CD4-positive, alpha-beta T cell treated with Interleukin-21 for 1 hour (primary cell): ENCODE results near the gene PEF1.

ENCODE experiments used
- DNase-seq: peaks from one replicate; pipeline ENCODE4 v3.0.0-alpha.2; 2020

Gene PEF1

DNA sequence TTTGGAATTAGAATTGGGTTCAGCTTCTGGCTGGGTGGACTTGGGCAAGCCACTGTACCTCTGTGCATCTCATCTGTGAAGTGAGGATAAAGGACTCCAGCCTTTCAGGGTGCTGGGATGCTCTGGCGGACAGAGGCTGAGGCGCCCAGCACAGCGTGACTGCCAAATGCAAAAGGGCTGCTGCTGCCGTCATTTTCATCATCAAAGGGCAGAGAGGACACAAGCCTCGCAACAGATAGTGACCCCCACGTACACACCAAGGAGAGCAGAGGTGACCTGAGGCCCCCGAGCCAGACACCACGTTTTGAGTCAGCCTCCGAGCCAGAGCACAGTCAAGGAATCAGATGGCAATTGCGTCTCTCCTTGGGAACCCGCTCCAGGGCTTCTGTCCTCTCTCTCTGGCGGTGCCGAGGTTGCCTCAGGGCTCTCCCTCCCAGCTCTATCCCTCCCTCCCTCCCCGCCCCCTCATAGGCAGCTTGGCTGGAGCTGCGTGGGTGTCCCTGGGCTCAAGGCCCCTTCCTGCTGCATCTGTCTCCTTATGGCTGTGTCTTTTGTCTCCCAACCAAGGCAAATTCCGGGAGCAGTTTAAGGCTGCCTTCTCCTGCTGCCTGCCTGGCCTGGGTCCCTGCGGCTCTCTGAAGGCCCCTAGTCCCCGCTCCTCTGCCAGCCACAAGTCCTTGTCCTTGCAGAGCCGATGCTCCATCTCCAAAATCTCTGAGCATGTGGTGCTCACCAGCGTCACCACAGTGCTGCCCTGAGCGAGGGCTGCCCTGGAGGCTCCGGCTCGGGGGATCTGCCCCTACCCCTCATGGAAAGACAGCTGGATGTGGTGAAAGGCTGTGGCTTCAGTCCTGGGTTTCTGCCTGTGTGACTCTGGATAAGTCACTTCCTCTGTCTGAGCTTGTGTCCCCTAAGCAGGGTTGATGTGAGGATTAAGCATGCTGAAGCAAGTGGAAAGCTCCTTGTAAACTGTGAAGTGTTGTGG lies 18.2 kb downstream of the PEF1 start:
- no peak for DNase-seq

DNA sequence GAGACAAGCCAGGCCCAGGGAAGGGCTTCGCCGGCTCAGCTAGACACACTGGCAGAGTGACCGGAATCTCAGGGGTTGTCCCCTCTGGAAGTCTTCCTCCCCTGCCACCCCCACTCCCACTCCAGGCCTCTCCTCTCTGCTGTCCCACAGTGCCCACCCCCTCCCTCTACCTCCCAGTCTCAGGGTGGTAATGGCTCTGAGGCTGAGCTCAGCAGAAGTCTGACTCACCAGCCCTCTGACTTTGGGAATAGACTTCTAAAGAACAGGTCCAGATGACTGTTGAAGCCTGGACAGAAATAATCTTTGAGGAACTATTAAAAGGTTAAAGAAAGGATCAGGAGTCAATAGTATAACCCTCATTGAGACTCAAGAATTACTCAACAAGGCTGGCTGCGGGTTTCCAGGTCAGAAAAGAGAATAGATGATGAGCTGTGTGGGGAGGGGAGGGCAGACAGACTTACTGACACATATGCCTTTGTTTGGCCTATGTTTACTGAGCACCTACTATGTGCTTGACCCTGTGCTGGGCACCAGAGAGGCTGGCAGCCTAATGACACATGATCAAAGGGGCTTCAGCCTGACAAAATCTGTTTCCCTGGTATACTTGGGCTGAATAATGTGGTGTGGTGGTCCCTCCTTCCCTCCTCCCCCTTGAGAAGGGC lies 19.0 kb downstream of the PEF1 start:
- DNase-seq, result no peak

DNA sequence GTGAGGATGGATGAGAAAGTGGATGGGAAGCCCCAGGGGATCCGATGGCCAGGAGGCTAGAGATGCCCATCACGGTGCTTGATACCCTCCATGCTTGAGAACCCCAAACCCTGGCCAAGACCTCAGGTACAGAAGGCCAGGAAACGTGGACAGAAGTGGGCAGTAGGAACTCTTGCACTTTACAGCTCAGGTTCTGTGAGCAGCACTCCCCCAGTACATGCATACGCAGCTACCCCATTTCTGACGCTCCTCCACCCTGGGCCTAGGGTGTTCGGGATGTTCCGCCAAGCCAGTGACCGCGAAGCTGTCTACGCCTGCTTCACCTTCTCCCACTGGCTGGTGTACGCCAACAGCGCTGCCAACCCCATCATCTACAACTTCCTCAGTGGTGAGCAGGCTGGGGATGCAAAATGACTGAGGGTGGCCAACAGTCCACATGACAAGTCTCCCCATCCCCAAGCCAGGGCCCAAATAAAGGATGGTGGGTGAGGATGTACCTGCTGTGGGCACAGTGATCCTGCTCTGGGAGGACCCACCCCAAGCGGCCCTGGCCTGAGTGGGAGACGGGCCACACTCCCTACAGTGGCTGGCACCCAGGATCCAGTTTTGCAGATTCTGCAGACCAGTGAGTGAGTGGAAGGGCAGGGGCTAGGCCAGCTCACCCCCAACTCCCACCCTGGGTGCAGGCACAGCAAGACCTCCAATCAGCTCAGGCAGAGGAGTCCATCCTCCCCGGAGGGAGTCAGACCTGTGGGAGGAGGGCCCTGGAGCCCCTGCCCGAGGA lies 19.8 kb downstream of the PEF1 start:
- DNase-seq, result no peak

DNA sequence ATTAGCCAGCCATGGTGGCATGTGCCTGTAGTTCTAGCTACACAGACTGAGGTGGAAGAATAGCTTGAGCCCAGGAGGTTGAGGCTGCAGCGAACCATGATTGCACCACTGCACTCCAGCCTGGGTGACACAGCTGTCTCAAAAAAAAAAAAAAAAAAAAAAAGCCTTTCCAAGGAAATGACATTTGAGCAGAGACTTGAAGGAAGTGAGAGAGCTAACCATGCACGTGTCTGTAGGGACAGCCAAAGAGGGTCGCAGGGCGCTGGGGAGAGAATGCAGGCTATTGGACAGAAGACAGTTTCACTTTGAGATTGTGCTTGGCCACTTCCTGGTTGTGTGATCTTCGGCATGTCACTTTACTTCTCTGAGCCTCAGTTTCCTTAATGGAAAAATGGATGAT lies 20.4 kb downstream of the PEF1 start:
- DNase-seq, result no peak

DNA sequence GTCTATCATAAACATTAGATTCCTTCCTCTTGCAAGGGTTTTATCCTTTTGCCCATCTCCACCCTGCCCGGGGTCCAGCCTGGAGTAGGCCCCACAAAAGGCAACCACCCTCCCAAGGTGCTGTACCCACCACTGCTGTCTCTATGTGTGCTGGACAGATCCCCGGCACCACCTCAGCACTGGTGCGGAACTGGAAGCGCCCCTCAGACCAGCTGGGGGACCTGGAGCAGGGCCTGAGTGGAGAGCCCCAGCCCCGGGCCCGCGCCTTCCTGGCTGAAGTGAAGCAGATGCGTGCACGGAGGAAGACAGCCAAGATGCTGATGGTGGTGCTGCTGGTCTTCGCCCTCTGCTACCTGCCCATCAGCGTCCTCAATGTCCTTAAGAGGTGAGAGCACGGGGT lies 21.3 kb downstream of the PEF1 start:
- no peak for DNase-seq

DNA sequence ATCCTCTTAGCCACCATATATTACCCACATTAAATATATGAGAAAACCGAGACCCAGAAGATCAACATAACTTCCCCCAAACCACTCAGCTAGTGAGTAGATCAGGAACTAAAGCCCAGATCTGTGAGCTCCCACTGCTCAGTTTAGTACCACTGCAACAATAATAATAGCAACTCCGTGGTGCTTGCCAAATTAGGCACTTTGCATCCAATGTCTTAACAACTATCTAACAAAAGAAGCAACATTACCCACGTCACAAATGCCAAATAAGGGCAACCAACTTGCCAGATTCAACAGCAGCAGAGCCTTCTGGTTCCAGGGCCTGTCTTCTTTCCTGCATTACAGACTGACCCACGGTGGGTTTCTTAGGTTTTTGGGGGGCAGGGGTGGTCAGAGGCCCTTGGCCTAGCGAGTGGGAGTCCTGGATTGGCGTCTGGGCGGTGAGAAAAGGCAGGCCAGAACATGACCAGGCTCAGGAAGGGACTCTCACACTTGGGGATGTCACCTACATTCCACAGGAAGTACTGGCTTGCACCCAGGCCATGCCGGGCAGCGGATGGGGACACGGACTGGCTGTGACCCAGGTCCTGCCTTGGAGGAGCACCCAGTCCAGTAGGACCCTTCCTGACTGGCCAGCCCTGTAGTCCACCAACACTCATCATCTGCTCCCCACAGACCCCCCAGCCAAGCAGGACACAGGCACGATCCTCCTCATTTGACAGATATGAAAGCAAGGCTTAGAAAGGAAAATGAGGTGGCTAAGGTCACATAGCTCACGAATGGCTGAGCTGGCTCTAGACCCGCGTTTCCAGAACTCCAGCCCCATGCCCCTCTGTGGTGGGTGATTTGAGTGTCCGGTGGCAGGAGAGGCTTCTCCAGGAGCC lies 22.6 kb downstream of the PEF1 start:
- DNase-seq, result no peak

DNA sequence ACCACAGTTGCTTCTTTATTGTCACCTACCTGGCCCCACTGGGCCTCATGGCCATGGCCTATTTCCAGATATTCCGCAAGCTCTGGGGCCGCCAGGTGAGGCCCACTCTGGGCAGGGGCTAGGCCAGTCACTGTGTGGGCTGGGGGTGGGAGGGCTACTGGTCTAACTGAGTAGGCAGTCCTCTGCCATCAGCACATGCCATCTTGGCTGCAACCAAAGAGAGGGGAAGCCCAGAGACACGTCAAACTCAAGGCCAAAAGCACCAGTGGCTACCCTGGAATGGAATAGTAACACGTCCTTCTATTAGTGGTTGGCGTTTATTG lies 23.2 kb downstream of the PEF1 start:
- no peak for DNase-seq

DNA sequence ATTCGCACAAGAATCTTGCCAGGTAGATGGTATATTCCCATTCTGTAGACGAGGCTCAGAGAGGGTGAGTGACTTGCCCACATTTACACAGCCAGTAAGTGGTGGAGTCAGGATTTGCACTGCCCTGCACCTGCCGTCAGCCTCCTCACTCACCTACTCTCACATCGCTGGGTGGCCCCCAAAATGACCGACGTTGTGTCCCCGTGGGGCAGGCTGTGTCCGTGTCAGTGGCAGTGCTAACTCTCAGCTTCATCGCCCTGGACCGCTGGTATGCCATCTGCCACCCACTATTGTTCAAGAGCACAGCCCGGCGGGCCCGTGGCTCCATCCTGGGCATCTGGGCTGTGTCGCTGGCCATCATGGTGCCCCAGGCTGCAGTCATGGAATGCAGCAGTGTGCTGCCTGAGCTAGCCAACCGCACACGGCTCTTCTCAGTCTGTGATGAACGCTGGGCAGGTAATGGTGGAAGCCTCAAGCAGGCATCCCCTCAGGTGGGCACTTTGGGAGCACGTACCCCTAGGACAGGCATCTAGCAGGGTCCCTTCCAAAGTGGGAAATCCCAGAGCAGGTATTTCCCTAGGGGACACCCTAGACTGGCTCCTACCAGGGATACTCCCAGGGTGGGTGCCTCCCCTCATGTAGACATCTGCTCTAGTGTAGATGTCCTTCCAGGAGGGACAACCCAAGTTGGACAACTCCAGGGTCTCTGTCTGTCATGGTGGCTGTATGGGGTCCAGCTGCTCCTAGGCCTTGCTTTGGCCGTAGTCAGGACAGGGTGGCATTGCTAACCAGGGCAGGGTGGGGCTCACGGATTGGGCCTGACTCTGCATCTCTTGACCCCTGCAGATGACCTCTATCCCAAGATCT lies 23.8 kb downstream of the PEF1 start:
- DNase-seq, result no peak

DNA sequence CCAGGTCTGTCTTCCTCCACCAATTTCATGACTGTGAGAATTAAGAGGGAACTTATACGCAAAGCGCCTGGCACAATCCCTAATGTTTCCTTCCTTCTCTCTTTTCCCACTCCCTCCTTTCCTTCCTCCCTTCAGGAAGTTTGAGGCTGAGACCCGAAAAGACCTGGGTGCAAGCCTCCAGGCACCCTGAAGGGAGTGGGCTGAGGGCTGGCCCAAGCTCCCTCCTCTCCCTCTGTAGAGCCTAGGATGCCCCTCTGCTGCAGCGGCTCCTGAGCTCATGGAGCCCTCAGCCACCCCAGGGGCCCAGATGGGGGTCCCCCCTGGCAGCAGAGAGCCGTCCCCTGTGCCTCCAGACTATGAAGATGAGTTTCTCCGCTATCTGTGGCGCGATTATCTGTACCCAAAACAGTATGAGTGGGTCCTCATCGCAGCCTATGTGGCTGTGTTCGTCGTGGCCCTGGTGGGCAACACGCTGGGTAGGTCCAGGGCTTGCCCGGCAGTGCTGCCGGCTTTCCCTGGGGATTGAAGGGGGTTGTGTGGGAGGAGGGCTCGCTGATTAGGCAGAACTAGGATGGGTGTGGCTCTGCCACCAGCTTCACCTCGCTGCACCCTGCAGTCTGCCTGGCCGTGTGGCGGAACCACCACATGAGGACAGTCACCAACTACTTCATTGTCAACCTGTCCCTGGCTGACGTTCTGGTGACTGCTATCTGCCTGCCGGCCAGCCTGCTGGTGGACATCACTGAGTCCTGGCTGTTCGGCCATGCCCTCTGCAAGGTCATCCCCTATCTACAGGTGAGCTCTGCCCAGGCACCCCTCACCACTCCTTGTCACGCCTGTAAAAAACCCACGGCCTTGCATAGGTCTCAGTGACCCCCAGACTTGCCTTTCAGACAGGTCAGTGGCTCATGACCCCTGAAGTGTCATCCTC lies 25.5 kb downstream of the PEF1 start:
- DNase-seq, result no peak

DNA sequence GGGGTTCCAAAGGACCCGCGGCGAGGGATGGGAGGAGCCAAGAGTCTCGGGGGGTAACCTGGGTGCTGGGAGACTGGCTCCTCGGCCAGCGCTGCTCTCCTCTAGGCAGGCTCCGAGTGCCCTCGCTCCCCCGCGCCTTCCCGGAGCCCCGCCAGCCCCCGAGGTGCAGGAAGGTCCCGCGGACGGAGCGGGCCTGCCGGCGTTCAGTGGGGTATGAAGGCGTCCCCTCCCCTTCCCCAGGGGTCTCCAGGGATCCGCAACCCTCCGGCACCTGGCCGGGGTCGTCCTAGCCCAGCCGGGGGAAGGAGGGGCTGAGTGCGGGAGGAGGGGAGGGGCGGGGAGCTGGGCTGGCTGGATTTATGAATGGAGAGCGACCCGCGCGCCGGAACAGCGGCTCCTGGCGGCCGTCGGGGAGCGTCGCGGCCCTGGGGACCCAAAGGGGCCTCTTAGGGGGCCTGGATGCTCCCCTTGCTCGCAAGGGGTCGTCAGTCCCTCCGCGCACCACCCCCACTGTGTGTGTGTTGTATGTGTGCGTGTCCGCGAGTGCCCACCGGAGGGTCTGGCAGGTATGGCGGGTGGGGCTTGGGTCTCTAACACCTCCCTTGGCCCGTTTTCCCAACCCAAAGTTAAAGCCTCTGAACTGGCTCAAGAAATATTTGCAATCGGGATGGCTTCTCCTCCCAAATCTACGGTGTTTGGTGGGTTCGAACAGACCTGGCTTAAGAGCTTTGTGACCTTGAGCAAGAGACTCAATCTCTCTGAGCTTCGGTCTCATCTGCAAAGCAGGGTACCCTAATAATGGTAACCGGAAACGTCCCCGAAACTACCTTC lies 26.5 kb downstream of the PEF1 start:
- DNase-seq, result peak; percentile 28

DNA sequence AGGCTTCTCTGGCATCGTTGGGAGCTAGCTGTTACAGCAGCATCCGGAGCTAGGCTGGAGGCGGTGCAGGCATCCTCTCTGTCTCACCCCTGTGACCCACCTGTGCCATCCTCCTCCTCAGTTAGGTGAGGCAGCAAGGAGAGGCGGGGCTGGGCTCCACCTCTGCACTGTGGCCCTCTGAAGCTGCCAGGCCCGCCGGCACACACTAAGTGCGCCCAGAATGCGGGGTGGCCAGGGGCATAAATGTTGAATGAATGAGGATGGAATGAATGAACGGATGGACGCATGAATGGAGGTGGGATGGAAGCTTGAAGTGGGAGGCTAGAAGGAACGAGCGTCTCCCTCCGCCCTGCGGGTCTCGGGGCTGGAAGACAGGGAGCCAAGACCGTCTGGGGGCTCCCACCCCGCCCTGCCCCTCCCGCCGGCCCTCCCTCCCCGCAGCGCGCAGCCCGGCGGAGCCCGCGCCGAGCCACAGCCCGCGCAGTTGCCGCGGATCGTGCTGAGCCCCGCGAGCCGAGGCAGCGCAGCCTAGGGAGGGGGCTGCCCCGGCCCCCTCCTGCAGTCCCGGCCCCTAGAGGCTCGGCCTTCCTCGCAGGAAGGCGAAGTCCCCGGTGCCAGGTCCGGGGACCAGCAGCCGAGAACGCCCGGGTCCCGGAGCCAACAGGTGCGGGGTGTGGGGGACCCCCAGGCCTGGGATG lies 27.3 kb downstream of the PEF1 start, which contains the start of gene HCRTR1:
TSS of gene HCRTR1 (plus strand) at position 472 of the 698 bp plus-strand sequence. CDS start 1,504 bp downstream, outside the sequence.
- DNase-seq, result no peak

DNA sequence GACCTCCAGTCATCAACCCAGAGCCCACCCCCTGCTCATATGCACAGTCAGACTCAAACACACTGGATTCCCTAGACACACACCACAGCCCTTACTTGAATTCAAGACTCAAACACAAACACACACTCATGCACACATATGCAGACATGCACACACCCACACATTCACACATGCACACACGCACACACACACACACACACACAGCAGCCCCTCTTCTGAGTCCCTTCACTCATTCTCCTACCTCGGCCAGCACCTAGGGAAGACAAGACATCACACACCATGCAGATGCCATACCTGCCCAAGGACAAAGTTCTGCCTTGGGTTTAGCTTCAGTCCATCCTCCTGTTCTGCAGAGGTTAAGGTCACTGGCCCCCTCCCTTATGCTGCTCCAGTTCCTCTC lies 28.7 kb downstream of the PEF1 start:
- DNase-seq, result no peak

DNA sequence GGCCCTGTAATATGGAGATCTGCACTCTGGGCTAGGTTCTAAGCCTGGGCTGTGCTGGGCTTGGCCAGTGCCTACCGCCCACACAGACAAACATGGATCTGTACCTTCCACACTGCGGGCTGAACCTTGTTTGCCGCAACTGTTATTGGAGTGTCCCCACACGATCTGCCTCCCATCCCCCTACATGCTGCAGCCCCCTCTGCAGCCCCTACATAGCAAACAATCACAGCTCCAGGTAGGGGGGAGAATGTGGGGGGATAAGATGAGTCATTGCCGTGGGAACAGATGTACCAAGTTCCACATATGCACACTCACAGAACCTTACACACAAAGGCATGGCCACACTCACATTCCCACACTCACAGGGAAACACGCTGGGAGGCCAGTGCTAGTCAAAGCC lies 29.3 kb downstream of the PEF1 start:
- no peak for DNase-seq

DNA sequence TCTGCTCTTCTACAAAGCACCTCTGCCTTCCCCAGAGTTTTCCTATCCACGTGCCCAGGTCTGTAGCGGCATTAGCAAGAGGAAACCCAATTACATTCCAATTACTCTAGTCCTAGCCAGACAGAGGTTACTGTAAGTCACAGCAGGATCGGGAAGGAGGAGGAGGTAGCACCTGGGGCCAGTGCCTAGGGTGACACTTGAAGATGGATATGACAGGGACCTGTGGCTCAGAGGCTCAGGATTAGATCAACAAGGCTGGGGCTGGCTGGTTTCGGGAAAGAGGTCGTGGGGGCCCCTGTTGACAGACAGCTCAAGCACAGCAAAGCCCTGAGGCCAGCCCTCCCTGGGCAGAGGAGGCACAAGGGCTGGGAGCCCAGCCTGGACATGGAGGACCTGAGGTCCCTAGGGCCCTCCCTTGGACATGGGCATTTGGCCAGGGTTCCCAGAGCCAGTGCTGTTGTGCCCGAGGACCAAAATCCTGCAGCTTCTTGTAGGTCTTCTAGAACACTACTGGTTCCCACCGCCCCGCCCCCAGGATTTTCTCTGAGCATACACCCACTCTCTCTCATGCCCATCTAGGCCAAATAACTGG lies 30.2 kb downstream of the PEF1 start:
- DNase-seq, result no peak

DNA sequence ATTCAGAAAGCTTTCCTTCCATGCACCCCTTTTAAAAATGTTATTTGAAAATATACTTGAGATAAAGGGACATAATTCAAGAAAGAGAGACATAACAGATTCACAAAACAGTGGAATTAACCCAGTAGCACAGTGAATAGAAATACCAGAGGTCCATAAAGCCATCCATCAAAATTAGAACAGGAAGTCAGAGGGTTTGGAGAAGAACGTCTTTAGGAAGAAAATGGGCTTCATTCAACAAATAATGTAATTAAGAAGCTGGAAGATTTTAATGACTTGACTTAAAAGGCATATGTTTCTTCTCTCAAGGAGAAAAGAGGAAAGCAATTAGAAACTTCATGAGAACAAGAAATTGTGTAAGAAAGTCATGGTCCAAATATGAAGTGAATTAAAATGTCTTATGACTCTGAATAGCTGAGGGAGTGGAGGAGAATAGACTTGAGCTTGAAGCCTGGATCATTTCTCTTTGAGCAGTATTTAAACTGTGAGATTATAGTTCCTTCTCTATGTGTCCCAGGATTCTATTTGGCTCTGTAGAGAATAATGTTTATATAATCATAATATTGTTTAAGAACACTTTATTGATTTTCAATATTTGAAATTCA lies 35.1 kb downstream of the PEF1 start:
- DNase-seq, result no peak

DNA sequence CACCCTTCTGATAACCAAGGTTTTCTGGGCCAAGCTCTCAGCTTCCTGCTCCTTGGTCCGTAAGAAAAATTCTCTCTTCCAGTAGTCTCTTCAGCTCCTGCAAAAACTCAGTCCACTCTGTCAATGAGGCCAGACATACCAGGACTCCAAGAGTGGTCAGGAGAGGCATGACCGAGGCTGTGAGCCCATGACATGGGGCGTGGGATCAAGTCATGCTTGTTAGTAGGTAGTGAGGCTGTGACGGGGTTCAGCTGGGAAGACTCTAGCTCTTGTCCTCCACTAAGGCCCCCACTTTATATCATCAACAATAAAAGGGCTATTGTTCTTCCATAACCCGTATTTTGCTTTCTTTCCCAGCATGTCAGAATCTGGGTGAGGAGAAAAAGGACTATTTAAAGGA lies 37.3 kb downstream of the PEF1 start:
- no peak for DNase-seq

DNA sequence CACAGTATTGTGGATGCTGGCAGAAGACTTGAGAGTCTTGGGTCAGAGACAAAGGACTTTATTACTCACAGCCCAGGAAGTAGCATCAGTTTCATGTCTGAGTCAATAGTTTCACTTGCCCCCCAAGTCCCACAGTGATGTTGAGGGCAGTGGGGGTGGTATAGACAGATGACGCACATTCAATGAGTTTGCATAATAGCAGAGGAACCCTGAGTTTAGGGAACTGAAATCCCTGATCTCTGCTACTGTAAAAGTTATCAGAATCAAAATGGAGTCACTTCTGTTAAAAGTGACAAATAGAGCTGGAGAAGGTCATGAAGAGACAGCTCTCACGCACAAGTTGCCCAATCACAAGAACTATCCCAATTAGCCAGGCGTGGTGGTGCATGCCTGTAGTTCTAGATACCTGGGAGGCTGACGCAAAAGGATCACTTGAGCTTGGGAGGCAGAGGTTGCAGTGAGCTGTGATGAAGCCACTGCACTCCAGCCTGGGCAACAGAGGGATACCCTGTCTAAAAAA lies 38.7 kb downstream of the PEF1 start:
- peak; percentile 24 for DNase-seq

DNA sequence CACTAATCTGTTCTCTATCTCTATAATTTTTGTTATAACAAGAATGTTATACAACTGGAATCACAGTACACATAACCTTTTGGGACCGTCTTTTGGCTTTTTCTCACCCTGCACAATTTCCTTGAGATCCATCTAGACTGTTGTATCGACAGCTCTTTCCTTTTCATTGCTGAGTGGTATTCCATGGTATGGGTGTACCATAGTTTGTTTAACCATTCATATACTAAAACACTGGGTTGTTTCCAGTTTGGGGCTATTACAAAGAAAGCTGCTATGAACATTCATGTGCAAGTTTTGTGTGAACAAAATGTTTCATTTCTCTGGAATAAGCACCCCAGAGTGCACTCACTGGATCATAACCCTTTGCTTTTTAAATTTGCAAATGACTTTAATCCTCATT lies 42.6 kb downstream of the PEF1 start:
- DNase-seq, result no peak
